Endothelial cell of umbilical vein (primary cell): Measurements from ENCODE around the gene PRIM1. TPM values are rescaled to one million over a fixed set of nuclear protein-coding genes. Genes with fewer than 3 reads are reported as not detected.

Experiments
- BruUV-seq: library from RNA; stranded (reverse); fragments of 400-500 nt; replicated peaks from 2 replicates; lab custom pipeline; 2021; lab: Mats Ljungman, UMichigan
- CTCF ChIA-PET: fragments of 300-600, 350-600 bp; sonication (Branson Sonifier 250); formaldehyde crosslinking; loops from one replicate; lab custom pipeline; 2021; ENCODE audit warnings: antibody characterized with exemption, inconsistent platforms; lab: Charles Lee
- POLR2A ChIA-PET: fragments of 300-600, 350-600 bp; sonication (Branson Sonifier 250); formaldehyde crosslinking; loops from one replicate; lab custom pipeline; 2021; ENCODE audit warnings: antibody characterized with exemption, inconsistent platforms; lab: Charles Lee
- DNase-seq: peaks from one replicate; pipeline ENCODE4 v3.0.0-alpha.2; 2011; ENCODE audit warnings: low read depth, low spot score
- FAIRE-seq: peaks from 2 replicates; lab custom pipeline; 2011; peaks lifted over from hg19 to GRCh38; lab: Jason Lieb, UNC
- H2AFZ ChIP-seq: 2 replicates; pipeline ENCODE4 v1.6.0; 2012; ENCODE audit warnings: low read depth, low read length, control low read depth, inconsistent platforms
- H3K27ac ChIP-seq: 2 replicates; pipeline ENCODE4 v1.5.1; 2011; ENCODE audit warnings: low read depth, mild to moderate bottlenecking, control low read depth, low read length, moderate library complexity; ENCODE audit not compliant: insufficient read depth
- H3K27me3 ChIP-seq, 2 experiments: 2 replicates each; pipeline versions ENCODE4 v1.6.0 to v1.6.1; 2011; ENCODE audit warnings: low read length in 2 of 2, mixed read lengths in 1 of 2; ENCODE audit not compliant: control insufficient read depth in 2 of 2, insufficient read depth in 2 of 2
- H3K36me3 ChIP-seq, 2 experiments: 2 replicates in 1 of 2; 3 replicates in 1 of 2; pipeline ENCODE4 v1.5.1; 2011; ENCODE audit warnings: low read length in 2 of 2, mild to moderate bottlenecking in 1 of 2, moderate library complexity in 1 of 2; ENCODE audit not compliant: control insufficient read depth in 2 of 2, insufficient read depth in 2 of 2; ENCODE audit errors: extremely low read depth in 1 of 2
- H3K4me1 ChIP-seq: 3 replicates; pipeline ENCODE4 v1.5.1; 2011; ENCODE audit warnings: mild to moderate bottlenecking, low read length; ENCODE audit not compliant: control insufficient read depth, insufficient read depth; ENCODE audit errors: extremely low read depth
- H3K4me2 ChIP-seq: 2 replicates; pipeline ENCODE4 v1.6.1; 2011; ENCODE audit warnings: low read length, control low read depth, mixed read lengths; ENCODE audit not compliant: insufficient read depth
- H3K4me3 ChIP-seq, 3 experiments: fragments of 200-600 bp in 1 of 3; sonication (generic), shearing (Covaris generic) in 1 of 3; replicated peaks in 1 of 3; 2 replicates each; pipeline ENCODE4 v1.5.1; 2011 to 2016; ENCODE audit warnings: control low read depth in 3 of 3, low read length in 3 of 3, mild to moderate bottlenecking in 2 of 3, inconsistent platforms in 1 of 3, low read depth in 1 of 3, moderate library complexity in 1 of 3; ENCODE audit not compliant: insufficient read depth in 1 of 3
- H3K79me2 ChIP-seq: 2 replicates; pipeline ENCODE4 v1.6.0; 2012; ENCODE audit warnings: low read length, inconsistent platforms; ENCODE audit not compliant: control insufficient read depth, insufficient read depth
- H3K9ac ChIP-seq: replicated peaks from 2 replicates; pipeline ENCODE3; 2011; ENCODE audit warnings: low read length, control low read depth; ENCODE audit not compliant: insufficient read depth; ENCODE audit errors: extremely low read depth
- H3K9me1 ChIP-seq: replicated peaks from 3 replicates; pipeline ENCODE4 v1.6.0; 2011; ENCODE audit warnings: mild to moderate bottlenecking, low read length; ENCODE audit not compliant: control insufficient read depth, insufficient read depth; ENCODE audit errors: extremely low read depth
- H3K9me3 ChIP-seq: replicated peaks from 2 replicates; pipeline ENCODE4 v1.5.1; 2012; ENCODE audit warnings: low read length, inconsistent platforms; ENCODE audit not compliant: control insufficient read depth, insufficient read depth
- H4K20me1 ChIP-seq: replicated peaks from 2 replicates; pipeline ENCODE3; 2011; ENCODE audit warnings: mild to moderate bottlenecking, low read length; ENCODE audit not compliant: control insufficient read depth, insufficient read depth; ENCODE audit errors: extremely low read depth
- EZH2 ChIP-seq: IDR thresholded peaks from 2 replicates; pipeline ENCODE4 v1.6.1; 2012; ENCODE audit warnings: borderline replicate concordance, low read depth, mild to moderate bottlenecking, moderate library complexity, low read length, inconsistent platforms; ENCODE audit not compliant: severe bottlenecking
- FOS ChIP-seq: IDR thresholded peaks from 2 replicates; pipeline ENCODE4 v1.6.1; 2011; ENCODE audit warnings: mild to moderate bottlenecking, low read length, moderate library complexity, borderline replicate concordance; ENCODE audit not compliant: insufficient read depth
- GATA2 ChIP-seq: IDR thresholded peaks from 2 replicates; pipeline ENCODE4 v1.7.0; 2011; ENCODE audit warnings: low read depth, mild to moderate bottlenecking, moderate library complexity, mixed read lengths, low read length; ENCODE audit not compliant: insufficient read length, insufficient read depth
- JUN ChIP-seq: IDR thresholded peaks from 2 replicates; pipeline ENCODE4 v1.6.1; 2011; ENCODE audit warnings: borderline replicate concordance, low read depth; ENCODE audit not compliant: insufficient read length, insufficient read depth
- MYC ChIP-seq: IDR thresholded peaks from one replicate; pipeline ENCODE4 v1.6.1; 2011; ENCODE audit warnings: mild to moderate bottlenecking, low read depth, low read length
- POLR2A ChIP-seq: IDR thresholded peaks from 2 replicates; pipeline ENCODE4 v1.6.1; 2012; ENCODE audit warnings: low read depth, mild to moderate bottlenecking, control low read depth, low read length
- POLR2AphosphoS5 ChIP-seq: IDR thresholded peaks from 2 replicates; pipeline ENCODE4 v1.6.1; 2012; ENCODE audit warnings: low read depth, mild to moderate bottlenecking, control low read depth, low read length, moderate library complexity; ENCODE audit not compliant: insufficient read depth
- dilution Hi-C: fragments of 300-500 bp; cut with MboI; formaldehyde crosslinking; loops from one replicate; pipeline ENCODE4 v1.15.0; 2019; ENCODE audit warnings: low sequenced_read_pairs; ENCODE audit not compliant: extremely low pct_ligation_motif_present
- intact Hi-C: fragments of 100-400 bp; cut with micrococcal nuclease; formaldehyde crosslinking; loops from one replicate; pipeline ENCODE4 v1.10.0; 2022
- polyA plus RNA-seq, 4 experiments: library from polyadenylated mRNA; depleted of rRNA in 3 of 4; stranded (reverse) in 3 of 4; unstranded in 1 of 4; fragments of >200 nt; gene quantifications; 2 replicates each; pipeline versions ENCODE4 v1.2.1 to v1.2.3, GENCODE V29; 2011 to 2012; ENCODE audit warnings: missing spikeins in 1 of 4
- total RNA-seq: library from RNA; stranded (reverse); gene quantifications from 2 replicates; pipeline ENCODE4 v1.2.3, GENCODE V29; 2021
- TF ChIP-seq, protein P1 (sequence below): IDR thresholded peaks from 2 replicates; pipeline ENCODE4 v1.6.1; 2011; ENCODE audit not compliant: insufficient read depth, insufficient read length
- TF ChIP-seq, protein P2 (sequence below), 2 donors: IDR thresholded peaks; 1 replicate in 1 of 2; 2 replicates in 1 of 2; pipeline ENCODE4 v1.5.1; 2011; ENCODE audit warnings: low read length in 2 of 2, mild to moderate bottlenecking in 2 of 2, moderate library complexity in 2 of 2, control low read depth in 1 of 2, inconsistent platforms in 1 of 2, low read depth in 1 of 2; ENCODE audit not compliant: insufficient read depth in 1 of 2; ENCODE audit errors: extremely low read depth in 1 of 2

The PRIM1 gene
- total and polyA plus RNA-seq, 2 donors (not counting 3 experiments of a cell fraction or from before 2014, with no cell fraction given) = 10.9 to 12.1 TPM

DNA sequence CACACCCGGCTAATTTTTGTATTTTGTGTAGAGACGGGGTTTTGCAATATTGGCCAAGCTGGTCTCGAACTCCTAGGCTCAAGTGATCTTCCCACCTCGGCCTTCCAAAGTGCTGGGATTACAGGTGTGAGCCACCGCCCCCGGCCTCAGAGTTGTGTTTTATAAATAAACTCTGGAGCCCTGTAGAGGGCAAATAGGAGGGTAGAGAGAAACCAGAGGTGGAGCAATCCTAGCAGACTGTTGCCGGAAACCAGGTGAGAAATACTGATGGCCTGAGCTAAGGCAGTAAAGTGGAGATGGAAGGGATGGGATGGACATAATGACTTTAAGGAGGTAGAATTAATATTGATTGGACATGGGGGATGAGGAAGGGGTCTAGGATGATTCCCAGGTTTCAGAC is 8.3 kb upstream of the PRIM1 start:
- Histone ChIP-seq H3K4me1 (no peaks in the 10 kb centered on the region), H3K9me1 (no peaks in the 10 kb centered on the region), H3K27me3 (peaks cover 0 to 2% of the 10 kb centered on the region in 2 experiments), H3K79me2 (no peaks in the 10 kb centered on the region), H3K4me3 (no peak overlapping the region), H3K27ac (no peak overlapping the region), H2AFZ (no peak overlapping the region), H3K36me3 (no peaks in the 10 kb centered on the region), H3K4me2 (no peak overlapping the region), H3K9ac (no peak overlapping the region), H3K9me3 (no peaks in the 10 kb centered on the region), H4K20me1 (no peaks in the 10 kb centered on the region)
- no TSS peak for BruUV-seq
- ChIA-PET CTCF (interaction anchor here (1.9 to 3.9 kb wide), 2 partner anchors 228 to 241 kb away, joined by 11 to 29 read pairs; no protein-coding TSS in a partner anchor), POLR2A (no interaction called here)
- FAIRE-seq = no peak
- intact Hi-C loops = no loop called here
- dilution Hi-C loops = no loop called here
- TF ChIP-seq FOS (no peak), EZH2 (no peak), GATA2 (no peak), POLR2A (no peak), POLR2AphosphoS5 (no peak), JUN (no peak), MYC (no peak)
- TF ChIP-seq, protein P1, sequence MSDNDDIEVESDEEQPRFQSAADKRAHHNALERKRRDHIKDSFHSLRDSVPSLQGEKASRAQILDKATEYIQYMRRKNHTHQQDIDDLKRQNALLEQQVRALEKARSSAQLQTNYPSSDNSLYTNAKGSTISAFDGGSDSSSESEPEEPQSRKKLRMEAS = no peak
- TF ChIP-seq, protein P2, sequence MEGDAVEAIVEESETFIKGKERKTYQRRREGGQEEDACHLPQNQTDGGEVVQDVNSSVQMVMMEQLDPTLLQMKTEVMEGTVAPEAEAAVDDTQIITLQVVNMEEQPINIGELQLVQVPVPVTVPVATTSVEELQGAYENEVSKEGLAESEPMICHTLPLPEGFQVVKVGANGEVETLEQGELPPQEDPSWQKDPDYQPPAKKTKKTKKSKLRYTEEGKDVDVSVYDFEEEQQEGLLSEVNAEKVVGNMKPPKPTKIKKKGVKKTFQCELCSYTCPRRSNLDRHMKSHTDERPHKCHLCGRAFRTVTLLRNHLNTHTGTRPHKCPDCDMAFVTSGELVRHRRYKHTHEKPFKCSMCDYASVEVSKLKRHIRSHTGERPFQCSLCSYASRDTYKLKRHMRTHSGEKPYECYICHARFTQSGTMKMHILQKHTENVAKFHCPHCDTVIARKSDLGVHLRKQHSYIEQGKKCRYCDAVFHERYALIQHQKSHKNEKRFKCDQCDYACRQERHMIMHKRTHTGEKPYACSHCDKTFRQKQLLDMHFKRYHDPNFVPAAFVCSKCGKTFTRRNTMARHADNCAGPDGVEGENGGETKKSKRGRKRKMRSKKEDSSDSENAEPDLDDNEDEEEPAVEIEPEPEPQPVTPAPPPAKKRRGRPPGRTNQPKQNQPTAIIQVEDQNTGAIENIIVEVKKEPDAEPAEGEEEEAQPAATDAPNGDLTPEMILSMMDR (IDR thresholded peaks at IDR 0.05; ENCODE audit: extremely low read depth in 1 of 2, insufficient read depth in 1 of 2, low read depth in 1 of 2, low read length in 2 of 2) = no peak
- DNase-seq = no peak
